HG03565 (cell line): ENCODE results near the gene SMPDL3A.
A peak's percentile ranks its signal among the peaks of the same experiment; 100 is the strongest.

Source experiments
- ATAC-seq: cut with Tn5 transposase; IDR thresholded peaks from one replicate; pipeline ENCODE4 v1.9.1; 2021; ENCODE audit warnings: mild to moderate bottlenecking, moderate library complexity; ENCODE audit not compliant: unreplicated experiment

SMPDL3A gene

GRCh38 chr6:122800906-122801305, 11.8 kb downstream of the SMPDL3A start:
- no peak for ATAC-seq

DNA sequence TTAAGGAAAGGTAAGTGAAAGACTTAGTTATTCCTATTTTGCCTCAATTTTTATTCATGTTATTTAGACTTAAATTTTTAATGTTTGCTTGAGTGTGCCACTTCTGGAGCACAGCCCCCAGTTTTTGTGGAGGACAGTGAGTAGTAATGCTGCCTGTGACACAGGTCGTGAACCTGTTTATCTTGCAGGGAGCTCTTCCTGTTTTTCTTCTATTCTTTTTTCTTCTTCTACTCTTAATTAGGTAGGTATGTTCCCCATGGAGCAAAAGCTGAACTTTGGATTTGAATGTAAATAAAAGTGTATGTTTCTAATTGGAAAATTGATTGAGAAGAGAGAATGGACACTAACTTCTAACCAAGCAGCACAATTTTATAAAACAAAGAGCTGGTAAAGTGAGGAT, 12.3 kb downstream of the SMPDL3A start:
- ATAC-seq: no peak

DNA sequence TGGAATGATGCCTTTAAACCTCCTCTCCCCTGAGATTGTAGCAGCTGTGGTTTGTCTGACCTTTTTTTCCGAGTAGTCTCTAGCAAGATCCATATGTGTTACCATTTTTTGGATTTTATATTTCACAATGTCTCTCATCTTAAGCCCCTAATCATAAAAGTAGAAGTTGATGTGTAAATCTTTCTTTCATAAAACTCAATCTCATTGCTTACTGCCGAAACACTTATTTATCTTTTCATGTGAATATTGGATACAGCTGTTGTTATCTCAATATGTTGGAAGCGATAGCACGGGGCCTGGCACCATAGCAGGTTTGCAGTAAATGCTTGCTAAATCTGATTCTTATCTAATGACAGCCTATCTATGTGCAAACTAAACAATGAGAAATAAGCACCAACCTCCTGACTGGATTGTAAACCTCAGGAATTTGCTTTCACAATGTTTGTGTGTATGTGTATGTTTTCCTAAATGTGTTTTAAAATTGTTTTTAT, 14.2 kb downstream of the SMPDL3A start:
- ATAC-seq: no peak

DNA sequence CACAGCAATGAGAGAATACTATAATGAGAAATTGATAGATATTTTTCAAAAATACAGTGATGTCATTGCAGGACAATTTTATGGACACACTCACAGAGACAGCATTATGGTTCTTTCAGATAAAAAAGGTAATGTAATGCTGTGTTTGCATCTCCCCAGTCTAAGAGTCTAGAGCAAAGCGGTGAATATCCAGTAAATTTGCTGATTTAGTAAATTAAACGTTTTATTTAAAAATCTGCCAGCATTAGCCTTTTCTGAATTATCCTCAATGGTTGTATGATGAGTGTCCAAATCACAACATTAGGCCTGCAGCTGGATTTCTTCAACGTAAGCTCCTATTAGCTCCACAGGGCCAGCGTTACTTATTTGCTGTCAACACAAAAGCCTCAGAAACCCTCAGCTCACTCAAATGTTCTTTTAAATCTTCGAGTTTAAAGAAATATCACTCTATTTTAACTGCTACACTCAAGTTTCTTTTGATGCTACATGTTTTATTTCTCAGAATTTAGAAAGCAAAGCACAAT, 16.0 kb downstream of the SMPDL3A start:
- ATAC-seq: no peak

DNA sequence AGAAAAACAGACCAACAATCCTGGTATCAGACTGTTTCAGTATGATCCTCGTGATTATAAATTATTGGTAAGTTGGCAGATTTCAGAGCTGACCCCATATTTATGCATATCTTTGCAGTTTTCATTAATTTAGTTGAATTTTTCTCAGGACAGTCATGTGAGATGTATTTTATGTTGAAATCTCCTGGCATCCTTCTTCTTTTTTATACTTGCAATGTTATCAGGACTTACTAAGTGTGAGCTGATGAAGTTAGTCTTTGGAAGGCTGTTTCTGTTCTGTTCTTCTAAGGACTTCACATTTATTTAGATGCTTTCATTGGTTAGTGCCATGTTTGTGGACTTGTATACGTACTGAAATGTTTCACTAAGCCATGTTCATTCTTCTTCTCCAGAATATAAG, 17.2 kb downstream of the SMPDL3A start:
- ATAC-seq: no peak

DNA sequence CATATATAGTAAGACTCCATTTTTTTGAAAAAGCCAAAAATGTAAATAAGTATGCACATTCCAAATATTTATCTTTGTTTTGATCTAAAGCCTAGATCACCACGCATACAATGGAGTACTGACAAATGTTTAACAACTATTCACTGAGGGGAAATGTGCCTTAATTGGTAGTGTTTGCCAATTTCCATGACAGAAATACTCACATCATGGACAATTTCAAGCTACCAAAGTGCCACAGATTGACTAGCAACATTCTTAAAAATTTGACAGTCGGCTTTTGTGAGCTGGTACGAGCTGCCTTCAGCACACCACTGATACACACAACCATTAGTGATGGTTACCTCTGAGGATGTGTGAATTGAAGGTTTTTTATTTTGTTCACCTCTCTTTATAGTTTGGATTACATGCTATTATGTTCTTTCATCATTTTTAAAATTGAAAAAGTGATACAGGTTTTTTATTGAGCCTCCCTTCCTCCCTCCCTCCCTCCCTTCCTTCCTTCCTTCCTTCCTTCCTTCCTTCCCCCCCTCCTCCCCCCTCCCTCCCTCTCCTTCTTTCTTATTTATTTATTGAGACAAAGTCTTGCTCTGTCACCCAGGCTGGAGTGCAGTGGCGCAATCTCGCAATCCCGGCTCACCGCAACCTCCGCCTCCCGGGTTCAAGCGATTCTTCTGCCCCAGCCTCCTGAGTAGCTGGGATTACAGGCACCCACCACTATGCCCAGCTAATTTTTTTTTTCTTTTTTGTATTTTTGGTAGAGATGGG, 19.2 kb downstream of the SMPDL3A start:
- ATAC-seq: no peak

DNA sequence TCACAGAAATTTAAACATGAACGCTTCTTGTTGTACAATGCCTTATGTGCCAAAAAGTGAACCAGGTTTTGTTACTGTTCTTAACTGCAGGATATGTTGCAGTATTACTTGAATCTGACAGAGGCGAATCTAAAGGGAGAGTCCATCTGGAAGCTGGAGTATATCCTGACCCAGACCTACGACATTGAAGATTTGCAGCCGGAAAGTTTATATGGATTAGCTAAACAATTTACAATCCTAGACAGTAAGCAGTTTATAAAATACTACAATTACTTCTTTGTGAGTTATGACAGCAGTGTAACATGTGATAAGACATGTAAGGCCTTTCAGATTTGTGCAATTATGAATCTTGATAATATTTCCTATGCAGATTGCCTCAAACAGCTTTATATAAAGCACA, 19.9 kb downstream of the SMPDL3A start:
- no peak for ATAC-seq

- no peak for ATAC-seq
Measured at GRCh38 chr6:122809691-122810090, 20.6 kb downstream of the SMPDL3A start.

- ATAC-seq: no peak
Measured at GRCh38 chr6:122810189-122810588, 21.1 kb downstream of the SMPDL3A start.

DNA sequence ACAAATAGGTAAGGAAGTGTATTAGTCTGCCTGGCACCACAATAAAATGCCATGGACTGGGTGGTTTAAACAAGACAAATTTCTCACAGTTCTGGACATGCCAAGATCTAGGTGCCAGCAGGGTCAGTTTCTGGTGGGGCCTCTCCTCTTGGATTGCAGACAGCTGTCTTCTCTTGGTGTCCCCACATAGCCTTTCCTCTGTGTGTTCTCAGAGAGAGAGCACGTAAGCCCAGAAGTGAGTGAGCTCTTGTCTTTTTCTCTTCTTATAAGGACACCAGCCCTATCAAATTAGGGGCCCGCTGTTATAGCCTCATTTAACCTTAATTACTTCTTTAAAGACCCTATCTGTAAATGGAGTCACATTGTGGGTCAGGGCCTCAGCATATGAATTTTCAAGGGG, 28.3 kb downstream of the SMPDL3A start:
- ATAC-seq: no peak

DNA sequence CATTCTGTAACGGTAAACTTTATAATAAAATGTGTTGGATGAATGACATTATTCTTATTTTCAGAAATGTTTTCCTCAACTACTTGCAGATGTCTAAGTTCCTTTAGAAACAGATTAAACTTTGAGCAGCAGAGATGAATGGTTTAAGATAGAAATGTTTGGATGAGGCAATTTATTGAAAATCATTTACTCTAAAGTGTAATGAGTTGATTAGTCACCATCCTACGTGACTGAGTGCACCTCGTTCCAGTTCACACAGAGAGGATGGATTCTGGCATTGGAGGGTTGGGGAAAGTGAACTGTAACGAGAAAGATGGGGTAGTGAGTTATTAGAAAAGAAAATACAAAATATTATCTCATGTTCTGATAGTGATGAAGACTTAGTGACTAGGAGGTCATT, 28.7 kb downstream of the SMPDL3A start:
- ATAC-seq: no peak

DNA sequence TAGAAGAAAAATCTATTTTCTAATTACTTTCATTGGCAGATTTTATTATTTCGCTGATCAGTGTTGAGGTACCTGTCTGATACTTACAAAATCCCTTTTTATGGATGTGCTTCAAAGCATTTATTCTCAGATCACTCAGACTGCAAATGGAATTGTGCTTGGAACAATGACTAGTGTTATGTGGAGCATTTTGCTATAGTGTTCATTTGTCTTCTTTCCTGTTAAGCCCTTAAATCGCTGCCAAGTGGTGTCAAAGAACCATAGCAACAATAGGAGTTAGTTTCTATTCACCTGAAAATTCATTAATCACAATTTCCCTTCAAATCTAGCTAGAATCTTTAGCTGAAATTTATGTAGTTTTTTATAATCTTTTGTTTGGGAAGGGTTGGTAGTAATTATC, 29.8 kb downstream of the SMPDL3A start:
- ATAC-seq: no peak

DNA sequence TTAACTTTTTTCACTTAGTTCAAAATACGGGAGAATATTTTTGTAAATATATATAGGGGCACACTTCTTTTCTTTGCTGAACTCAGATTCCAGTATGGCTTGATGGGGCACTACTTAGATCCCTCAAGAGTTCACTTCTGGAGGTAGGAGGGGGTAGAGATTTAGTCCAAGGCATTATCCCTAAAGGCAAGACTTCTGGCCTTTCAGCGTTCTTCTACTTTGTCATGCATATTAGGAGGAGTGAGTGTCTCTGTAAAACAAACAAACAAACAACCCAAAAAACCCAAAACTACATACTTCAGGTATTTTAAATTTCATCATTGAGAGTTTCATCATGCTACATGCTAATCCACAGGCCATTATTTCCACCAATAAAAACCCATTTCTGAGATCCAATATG, 32.0 kb downstream of the SMPDL3A start:
- ATAC-seq: no peak

DNA sequence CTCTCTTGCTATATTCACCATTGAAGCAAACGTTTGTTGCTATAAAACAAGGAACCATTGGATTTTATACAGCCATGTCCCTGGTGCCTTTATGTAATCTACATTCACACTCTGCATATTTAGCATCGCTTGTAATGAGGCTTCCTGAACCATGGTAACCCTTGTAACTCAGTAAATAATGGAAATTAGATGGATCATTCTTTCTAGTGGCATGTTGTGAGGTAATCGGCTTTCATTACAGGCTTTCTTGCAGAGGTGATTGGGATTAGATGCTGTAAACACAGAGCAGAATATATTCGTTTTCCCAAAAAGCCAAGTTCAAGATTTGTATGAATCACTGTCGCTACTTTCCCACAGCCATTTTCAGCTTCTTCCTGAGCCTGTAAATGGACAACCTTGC, 36.1 kb downstream of the SMPDL3A start:
- no peak for ATAC-seq

DNA sequence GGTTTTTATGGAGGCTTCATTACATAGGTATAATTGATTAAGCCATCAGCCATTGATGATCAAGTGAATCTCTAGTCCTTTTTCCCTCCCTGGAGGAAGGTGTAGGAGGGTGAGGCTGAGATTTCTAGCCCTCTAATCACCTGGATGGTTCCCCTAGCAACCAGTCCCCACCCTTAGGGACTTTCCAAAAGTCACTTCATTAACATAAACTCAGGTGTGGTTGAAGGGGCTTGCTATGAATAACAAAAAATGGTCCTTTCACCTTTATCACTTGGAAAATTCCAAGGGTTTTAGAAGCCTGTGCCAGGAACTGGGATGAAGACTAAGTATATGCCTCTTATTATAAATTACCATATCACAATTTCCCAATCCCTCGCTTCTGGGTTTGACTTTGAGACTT, 40.4 kb downstream of the SMPDL3A start:
- no peak for ATAC-seq

DNA sequence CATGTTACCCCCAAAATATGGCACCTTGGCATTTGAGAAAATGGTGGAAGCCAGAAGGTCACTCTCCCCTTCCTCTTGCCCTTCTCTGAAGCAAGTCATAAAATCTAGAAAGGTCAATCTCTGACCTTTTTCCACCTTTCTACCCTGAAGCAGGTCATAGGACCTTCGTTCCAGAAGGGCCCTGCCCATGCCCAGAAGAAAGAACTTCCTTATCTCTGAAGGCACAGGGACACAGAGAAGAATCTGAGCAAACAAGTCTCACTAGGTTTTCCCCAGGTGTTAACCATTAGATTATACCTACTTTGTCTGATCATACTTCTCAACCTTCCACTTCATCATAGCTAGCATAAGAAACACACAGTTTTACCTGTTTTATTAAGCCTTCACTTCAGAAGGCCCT, 42.5 kb downstream of the SMPDL3A start:
- no peak for ATAC-seq

- no peak for ATAC-seq
Measured at GRCh38 chr6:122832459-122832858, 43.4 kb downstream of the SMPDL3A start.

DNA sequence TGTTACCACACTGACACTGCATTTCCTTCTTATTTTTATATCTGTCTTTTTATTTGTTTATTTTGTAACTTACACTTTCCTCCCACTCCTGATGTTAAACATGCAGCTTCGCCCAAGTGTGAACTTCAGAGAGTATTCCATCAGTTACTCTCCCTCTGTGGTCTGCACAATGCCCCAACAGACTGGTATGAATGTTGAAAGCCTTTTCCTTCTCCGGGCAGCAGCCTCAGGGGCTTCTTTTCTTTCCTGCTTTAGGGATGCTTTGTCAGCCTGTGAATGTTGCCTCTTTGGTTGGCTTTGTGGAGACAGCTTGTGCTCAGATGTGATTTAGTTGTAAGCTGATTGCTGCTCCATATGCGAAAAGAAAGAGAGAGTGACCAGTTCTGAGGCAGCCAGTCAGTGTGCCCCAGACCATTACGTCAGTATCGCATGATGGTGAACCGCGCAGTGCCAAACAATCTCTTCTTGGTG, 44.0 kb downstream of the SMPDL3A start:
- ATAC-seq: no peak

GRCh38 chr6:122838060-122838780, 49.2 kb downstream of the SMPDL3A start:
- no peak for ATAC-seq

DNA sequence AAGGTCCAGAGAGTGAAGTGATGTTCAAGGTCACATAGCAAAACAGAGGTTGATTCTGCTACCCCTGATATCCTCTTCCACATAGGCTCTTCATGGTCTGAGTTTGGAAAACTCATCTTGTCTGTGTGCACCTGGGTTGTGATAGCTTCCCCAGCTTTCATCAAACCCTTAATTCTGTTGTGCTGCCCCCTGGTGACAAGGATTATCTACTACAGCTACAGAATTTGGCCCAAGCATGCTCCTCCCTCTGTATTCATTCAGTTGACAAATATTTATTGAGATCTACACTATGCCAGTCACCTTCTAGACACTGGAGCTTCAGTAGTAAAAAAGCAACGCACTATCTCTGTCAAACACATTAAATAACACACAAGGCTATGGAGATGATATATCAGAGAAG, 50.4 kb downstream of the SMPDL3A start:
- ATAC-seq: peak; percentile 73

- no peak for ATAC-seq
Measured at GRCh38 chr6:122839906-122840305, 50.8 kb downstream of the SMPDL3A start.

DNA sequence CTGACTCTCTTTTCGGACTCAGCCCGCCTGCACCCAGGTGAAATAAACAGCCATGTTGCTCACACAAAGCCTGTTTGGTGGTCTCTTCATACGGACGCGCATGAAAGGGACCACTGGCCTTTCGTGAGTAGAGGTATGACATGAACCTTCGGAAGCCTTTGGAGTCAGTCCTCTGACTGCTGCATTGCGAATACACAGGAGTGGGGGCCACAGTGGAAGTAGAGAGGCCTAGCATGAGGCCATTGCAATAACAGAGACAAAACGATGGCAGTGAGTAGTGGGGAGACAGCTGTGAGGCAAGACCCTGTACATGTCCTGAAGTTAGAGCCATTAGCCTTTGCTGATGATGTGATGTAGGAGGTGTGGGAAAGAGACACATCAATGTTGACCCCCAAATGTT, 56.4 kb downstream of the SMPDL3A start:
- ATAC-seq: no peak
